Upper lobe of left lung (tissue), 4 donors: ENCODE data around the gene PDK1.
"Not testable (repeated sequence)": the region's sequence is repeated elsewhere in the genome, so short reads cannot be mapped to it uniquely, and the experiment has no call there.

Experiments used
- CTCF ChIP-seq, 6 experiments: fragments of 450-650 bp in 4 of 6; fragments of 200-600 bp in 2 of 6; sonication (generic) in 2 of 6; IDR thresholded peaks; one replicate each; pipeline ENCODE4 v1.5.1; 2016 to 2019; ENCODE audit warnings: antibody characterized with exemption in 6 of 6
- POLR2AphosphoS5 ChIP-seq, 2 donors: sonication (generic); formaldehyde crosslinking; IDR thresholded peaks; one replicate each; pipeline ENCODE4 v1.5.1; 2017; ENCODE audit warnings: antibody characterized with exemption in 2 of 2

GRCh38 chr2:172532461-172532860 lies 23.4 kb upstream of the PDK1 start:
- TF ChIP-seq CTCF, POLR2AphosphoS5 (IDR thresholded peaks at IDR 0.05): not testable (repeated sequence)
